Endothelial cell of umbilical vein (primary cell): ENCODE results near the gene CACNA1A. TPM values are rescaled to one million over a fixed set of nuclear protein-coding genes. Genes with fewer than 3 reads are reported as not detected.

Experiments used
- BruUV-seq: library from RNA; stranded (reverse); fragments of 400-500 nt; replicated peaks from 2 replicates; lab custom pipeline; 2021; lab: Mats Ljungman, UMichigan
- CTCF ChIA-PET: fragments of 300-600, 350-600 bp; sonication (Branson Sonifier 250); formaldehyde crosslinking; loops from one replicate; lab custom pipeline; 2021; ENCODE audit warnings: antibody characterized with exemption, inconsistent platforms; lab: Charles Lee
- POLR2A ChIA-PET: fragments of 300-600, 350-600 bp; sonication (Branson Sonifier 250); formaldehyde crosslinking; loops from one replicate; lab custom pipeline; 2021; ENCODE audit warnings: antibody characterized with exemption, inconsistent platforms; lab: Charles Lee
- DNase-seq: peaks from one replicate; pipeline ENCODE4 v3.0.0-alpha.2; 2011; ENCODE audit warnings: low read depth, low spot score
- FAIRE-seq: peaks from 2 replicates; lab custom pipeline; 2011; peaks lifted over from hg19 to GRCh38; lab: Jason Lieb, UNC
- H2AFZ ChIP-seq: 2 replicates; pipeline ENCODE4 v1.6.0; 2012; ENCODE audit warnings: low read depth, low read length, control low read depth, inconsistent platforms
- H3K27ac ChIP-seq: 2 replicates; pipeline ENCODE4 v1.5.1; 2011; ENCODE audit warnings: low read depth, mild to moderate bottlenecking, control low read depth, low read length, moderate library complexity; ENCODE audit not compliant: insufficient read depth
- H3K27me3 ChIP-seq, 2 experiments: 2 replicates each; pipeline versions ENCODE4 v1.6.0 to v1.6.1; 2011; ENCODE audit warnings: low read length in 2 of 2, mixed read lengths in 1 of 2; ENCODE audit not compliant: control insufficient read depth in 2 of 2, insufficient read depth in 2 of 2
- H3K36me3 ChIP-seq, 2 experiments: 2 replicates in 1 of 2; 3 replicates in 1 of 2; pipeline ENCODE4 v1.5.1; 2011; ENCODE audit warnings: low read length in 2 of 2, mild to moderate bottlenecking in 1 of 2, moderate library complexity in 1 of 2; ENCODE audit not compliant: control insufficient read depth in 2 of 2, insufficient read depth in 2 of 2; ENCODE audit errors: extremely low read depth in 1 of 2
- H3K4me1 ChIP-seq: 3 replicates; pipeline ENCODE4 v1.5.1; 2011; ENCODE audit warnings: mild to moderate bottlenecking, low read length; ENCODE audit not compliant: control insufficient read depth, insufficient read depth; ENCODE audit errors: extremely low read depth
- H3K4me2 ChIP-seq: 2 replicates; pipeline ENCODE4 v1.6.1; 2011; ENCODE audit warnings: low read length, control low read depth, mixed read lengths; ENCODE audit not compliant: insufficient read depth
- H3K4me3 ChIP-seq, 3 experiments: fragments of 200-600 bp in 1 of 3; sonication (generic), shearing (Covaris generic) in 1 of 3; replicated peaks in 1 of 3; 2 replicates each; pipeline ENCODE4 v1.5.1; 2011 to 2016; ENCODE audit warnings: control low read depth in 3 of 3, low read length in 3 of 3, mild to moderate bottlenecking in 2 of 3, inconsistent platforms in 1 of 3, low read depth in 1 of 3, moderate library complexity in 1 of 3; ENCODE audit not compliant: insufficient read depth in 1 of 3
- H3K79me2 ChIP-seq: 2 replicates; pipeline ENCODE4 v1.6.0; 2012; ENCODE audit warnings: low read length, inconsistent platforms; ENCODE audit not compliant: control insufficient read depth, insufficient read depth
- H3K9ac ChIP-seq: replicated peaks from 2 replicates; pipeline ENCODE3; 2011; ENCODE audit warnings: low read length, control low read depth; ENCODE audit not compliant: insufficient read depth; ENCODE audit errors: extremely low read depth
- H3K9me1 ChIP-seq: replicated peaks from 3 replicates; pipeline ENCODE4 v1.6.0; 2011; ENCODE audit warnings: mild to moderate bottlenecking, low read length; ENCODE audit not compliant: control insufficient read depth, insufficient read depth; ENCODE audit errors: extremely low read depth
- H3K9me3 ChIP-seq: replicated peaks from 2 replicates; pipeline ENCODE4 v1.5.1; 2012; ENCODE audit warnings: low read length, inconsistent platforms; ENCODE audit not compliant: control insufficient read depth, insufficient read depth
- H4K20me1 ChIP-seq: replicated peaks from 2 replicates; pipeline ENCODE3; 2011; ENCODE audit warnings: mild to moderate bottlenecking, low read length; ENCODE audit not compliant: control insufficient read depth, insufficient read depth; ENCODE audit errors: extremely low read depth
- EZH2 ChIP-seq: IDR thresholded peaks from 2 replicates; pipeline ENCODE4 v1.6.1; 2012; ENCODE audit warnings: borderline replicate concordance, low read depth, mild to moderate bottlenecking, moderate library complexity, low read length, inconsistent platforms; ENCODE audit not compliant: severe bottlenecking
- FOS ChIP-seq: IDR thresholded peaks from 2 replicates; pipeline ENCODE4 v1.6.1; 2011; ENCODE audit warnings: mild to moderate bottlenecking, low read length, moderate library complexity, borderline replicate concordance; ENCODE audit not compliant: insufficient read depth
- GATA2 ChIP-seq: IDR thresholded peaks from 2 replicates; pipeline ENCODE4 v1.7.0; 2011; ENCODE audit warnings: low read depth, mild to moderate bottlenecking, moderate library complexity, mixed read lengths, low read length; ENCODE audit not compliant: insufficient read length, insufficient read depth
- JUN ChIP-seq: IDR thresholded peaks from 2 replicates; pipeline ENCODE4 v1.6.1; 2011; ENCODE audit warnings: borderline replicate concordance, low read depth; ENCODE audit not compliant: insufficient read length, insufficient read depth
- MYC ChIP-seq: IDR thresholded peaks from one replicate; pipeline ENCODE4 v1.6.1; 2011; ENCODE audit warnings: mild to moderate bottlenecking, low read depth, low read length
- POLR2A ChIP-seq: IDR thresholded peaks from 2 replicates; pipeline ENCODE4 v1.6.1; 2012; ENCODE audit warnings: low read depth, mild to moderate bottlenecking, control low read depth, low read length
- POLR2AphosphoS5 ChIP-seq: IDR thresholded peaks from 2 replicates; pipeline ENCODE4 v1.6.1; 2012; ENCODE audit warnings: low read depth, mild to moderate bottlenecking, control low read depth, low read length, moderate library complexity; ENCODE audit not compliant: insufficient read depth
- dilution Hi-C: fragments of 300-500 bp; cut with MboI; formaldehyde crosslinking; loops from one replicate; pipeline ENCODE4 v1.15.0; 2019; ENCODE audit warnings: low sequenced_read_pairs; ENCODE audit not compliant: extremely low pct_ligation_motif_present
- intact Hi-C: fragments of 100-400 bp; cut with micrococcal nuclease; formaldehyde crosslinking; loops from one replicate; pipeline ENCODE4 v1.10.0; 2022
- polyA plus RNA-seq, 4 experiments: library from polyadenylated mRNA; depleted of rRNA in 3 of 4; stranded (reverse) in 3 of 4; unstranded in 1 of 4; fragments of >200 nt; gene quantifications; 2 replicates each; pipeline versions ENCODE4 v1.2.1 to v1.2.3, GENCODE V29; 2011 to 2012; ENCODE audit warnings: missing spikeins in 1 of 4
- total RNA-seq: library from RNA; stranded (reverse); gene quantifications from 2 replicates; pipeline ENCODE4 v1.2.3, GENCODE V29; 2021
- TF ChIP-seq, protein P1 (sequence below): IDR thresholded peaks from 2 replicates; pipeline ENCODE4 v1.6.1; 2011; ENCODE audit not compliant: insufficient read depth, insufficient read length
- TF ChIP-seq, protein P2 (sequence below), 2 donors: IDR thresholded peaks; 1 replicate in 1 of 2; 2 replicates in 1 of 2; pipeline ENCODE4 v1.5.1; 2011; ENCODE audit warnings: low read length in 2 of 2, mild to moderate bottlenecking in 2 of 2, moderate library complexity in 2 of 2, control low read depth in 1 of 2, inconsistent platforms in 1 of 2, low read depth in 1 of 2; ENCODE audit not compliant: insufficient read depth in 1 of 2; ENCODE audit errors: extremely low read depth in 1 of 2

The CACNA1A gene
- total and polyA plus RNA-seq, 2 donors (not counting 3 experiments of a cell fraction or from before 2014, with no cell fraction given), result 0.17 to 0.38 TPM

DNA sequence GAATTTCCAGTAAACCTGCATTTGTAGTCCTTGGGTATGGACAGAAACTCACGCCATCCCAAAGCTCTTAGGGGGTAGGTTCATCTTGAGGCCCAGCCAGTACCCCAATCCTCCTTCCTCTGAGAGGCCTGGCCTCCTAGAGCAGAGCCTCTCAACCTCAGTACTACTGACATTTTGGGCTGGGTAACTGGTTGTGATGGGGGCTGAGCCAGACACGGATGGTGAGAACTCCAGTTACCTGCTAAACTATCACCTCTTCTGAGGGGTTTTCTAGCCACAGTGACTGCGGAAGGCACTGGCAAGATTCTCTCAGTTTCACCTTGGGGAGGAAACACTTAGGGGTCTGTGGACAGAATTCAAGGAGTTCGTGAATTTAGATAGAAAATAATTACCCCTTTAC, 156.2 kb downstream of the CACNA1A start:
- BruUV-seq, result no TSS peak
- no peaks in the 10 kb centered on the region for H3K4me1 ChIP-seq
- no peaks in the 10 kb centered on the region for H3K36me3 ChIP-seq
- POLR2A ChIA-PET, result no interaction called here
- dilution Hi-C loops, result no loop called here
- H3K4me3 ChIP-seq, result no peak overlapping the region
- no peak for FAIRE-seq
- no peak overlapping the region for H3K4me2 ChIP-seq
- H2AFZ ChIP-seq, result no peak overlapping the region
- H3K27ac ChIP-seq, result no peak overlapping the region
- no peak for TF ChIP-seq POLR2AphosphoS5
- TF ChIP-seq, protein P1, sequence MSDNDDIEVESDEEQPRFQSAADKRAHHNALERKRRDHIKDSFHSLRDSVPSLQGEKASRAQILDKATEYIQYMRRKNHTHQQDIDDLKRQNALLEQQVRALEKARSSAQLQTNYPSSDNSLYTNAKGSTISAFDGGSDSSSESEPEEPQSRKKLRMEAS, result no peak
- TF ChIP-seq FOS, result no peak
- TF ChIP-seq EZH2, result no peak
- no peak for TF ChIP-seq GATA2
- TF ChIP-seq, protein P2, sequence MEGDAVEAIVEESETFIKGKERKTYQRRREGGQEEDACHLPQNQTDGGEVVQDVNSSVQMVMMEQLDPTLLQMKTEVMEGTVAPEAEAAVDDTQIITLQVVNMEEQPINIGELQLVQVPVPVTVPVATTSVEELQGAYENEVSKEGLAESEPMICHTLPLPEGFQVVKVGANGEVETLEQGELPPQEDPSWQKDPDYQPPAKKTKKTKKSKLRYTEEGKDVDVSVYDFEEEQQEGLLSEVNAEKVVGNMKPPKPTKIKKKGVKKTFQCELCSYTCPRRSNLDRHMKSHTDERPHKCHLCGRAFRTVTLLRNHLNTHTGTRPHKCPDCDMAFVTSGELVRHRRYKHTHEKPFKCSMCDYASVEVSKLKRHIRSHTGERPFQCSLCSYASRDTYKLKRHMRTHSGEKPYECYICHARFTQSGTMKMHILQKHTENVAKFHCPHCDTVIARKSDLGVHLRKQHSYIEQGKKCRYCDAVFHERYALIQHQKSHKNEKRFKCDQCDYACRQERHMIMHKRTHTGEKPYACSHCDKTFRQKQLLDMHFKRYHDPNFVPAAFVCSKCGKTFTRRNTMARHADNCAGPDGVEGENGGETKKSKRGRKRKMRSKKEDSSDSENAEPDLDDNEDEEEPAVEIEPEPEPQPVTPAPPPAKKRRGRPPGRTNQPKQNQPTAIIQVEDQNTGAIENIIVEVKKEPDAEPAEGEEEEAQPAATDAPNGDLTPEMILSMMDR (IDR thresholded peaks at IDR 0.05; ENCODE audit: extremely low read depth in 1 of 2, insufficient read depth in 1 of 2, low read depth in 1 of 2, low read length in 2 of 2), result no peak
- no peak for TF ChIP-seq JUN
- TF ChIP-seq MYC, result no peak
- TF ChIP-seq POLR2A, result no peak
- no peaks in the 10 kb centered on the region for H3K9me3 ChIP-seq
- no peaks in the 10 kb centered on the region for H3K79me2 ChIP-seq
- H3K9ac ChIP-seq, result no peak overlapping the region
- intact Hi-C loops, result no loop called here
- DNase-seq, result no peak
- CTCF ChIA-PET, result no interaction called here
- H3K9me1 ChIP-seq, result no peaks in the 10 kb centered on the region
- H3K27me3 ChIP-seq, result no peaks in the 10 kb centered on the region
- H4K20me1 ChIP-seq, result no peaks in the 10 kb centered on the region
